Measurements from ENCODE around the gene CDKAL1.
A peak's percentile ranks its signal among the peaks of the same experiment; 100 is the strongest.

Gene CDKAL1

GRCh38 chr6:20991910-20992309, 457.7 kb downstream of the CDKAL1 start:
- DNase-seq: no peak

GRCh38 chr6:20996099-20996498, 461.8 kb downstream of the CDKAL1 start:
- DNase-seq: no peak

GRCh38 chr6:20997143-20997769, 463.0 kb downstream of the CDKAL1 start:
- DNase-seq: no peak

- no peak for DNase-seq
Measured at GRCh38 chr6:20997770-20998147, 463.5 kb downstream of the CDKAL1 start.

- DNase-seq: no peak
Measured at GRCh38 chr6:20998748-20999448, 464.6 kb downstream of the CDKAL1 start.

GRCh38 chr6:21000331-21000801, 466.1 kb downstream of the CDKAL1 start:
- DNase-seq: no peak

- no peak for DNase-seq
Measured at GRCh38 chr6:21001736-21002135, 467.5 kb downstream of the CDKAL1 start.

GRCh38 chr6:21003780-21004541, 469.7 kb downstream of the CDKAL1 start:
- peak; percentile 64 for DNase-seq

- DNase-seq: no peak
Measured at GRCh38 chr6:21005816-21006570, 471.7 kb downstream of the CDKAL1 start.

GRCh38 chr6:21019614-21020013, 485.4 kb downstream of the CDKAL1 start:
- no peak for DNase-seq

- DNase-seq: peak; percentile 100
Measured at GRCh38 chr6:21022343-21023107, 488.3 kb downstream of the CDKAL1 start.

GRCh38 chr6:21023210-21023609, 489.0 kb downstream of the CDKAL1 start:
- DNase-seq: peak; percentile 34

- no peak for DNase-seq
Measured at GRCh38 chr6:21024616-21025015, 490.4 kb downstream of the CDKAL1 start.

GRCh38 chr6:21026576-21027273, 492.5 kb downstream of the CDKAL1 start:
- DNase-seq: no peak

- DNase-seq: no peak
Measured at GRCh38 chr6:21027507-21027906, 493.2 kb downstream of the CDKAL1 start.

- no peak for DNase-seq
Measured at GRCh38 chr6:21031182-21031581, 496.9 kb downstream of the CDKAL1 start.

- no peak for DNase-seq
Measured at GRCh38 chr6:21033084-21033483, 498.8 kb downstream of the CDKAL1 start.

- DNase-seq: no peak
Measured at GRCh38 chr6:21033575-21034026, 499.3 kb downstream of the CDKAL1 start.

GRCh38 chr6:21034345-21034744, 500.1 kb downstream of the CDKAL1 start:
- no peak for DNase-seq

- DNase-seq: no peak
Measured at GRCh38 chr6:21037453-21037852, 503.2 kb downstream of the CDKAL1 start.

- no peak for DNase-seq
Measured at GRCh38 chr6:21039926-21040325, 505.7 kb downstream of the CDKAL1 start.

Data from NCI-H1105 treated with DMSO at 0.1 percent for 48 hours (cell line).